ENCODE data around the gene LMNTD2.

LMNTD2 gene

GRCh38 chr11:567629-568292 lies 7.2 kb upstream of the LMNTD2 start:
- no peak for DNase-seq (ENCODE audit: low read depth)

- DNase-seq (ENCODE audit: low read depth) = no peak
Measured at GRCh38 chr11:567011-567628, 6.6 kb upstream of the LMNTD2 start.

GRCh38 chr11:565921-566509 lies 5.5 kb upstream of the LMNTD2 start:
- DNase-seq (ENCODE audit: low read depth) = no peak

- DNase-seq (ENCODE audit: low read depth) = no peak
Measured at GRCh38 chr11:563812-564578, 3.5 kb upstream of the LMNTD2 start.

GRCh38 chr11:563066-563811 lies 2.7 kb upstream of the LMNTD2 start:
- DNase-seq (ENCODE audit: low read depth) = no peak

- no peak for DNase-seq (ENCODE audit: low read depth)
Measured at GRCh38 chr11:562046-562645, 1.6 kb upstream of the LMNTD2 start.

- DNase-seq (ENCODE audit: low read depth) = no peak
Measured at GRCh38 chr11:561148-562003, 838 bp upstream of the LMNTD2 start.

GRCh38 chr11:559712-560304 lies 730 bp downstream of the LMNTD2 start:
- no peak for DNase-seq (ENCODE audit: low read depth)

GRCh38 chr11:559020-559620 lies 1.4 kb downstream of the LMNTD2 start:
- DNase-seq (ENCODE audit: low read depth) = no peak

GRCh38 chr11:558503-558902 lies 2.0 kb downstream of the LMNTD2 start:
- DNase-seq (ENCODE audit: low read depth) = no peak

GRCh38 chr11:557328-558132 lies 3.0 kb downstream of the LMNTD2 start:
- DNase-seq (ENCODE audit: low read depth) = no peak

GRCh38 chr11:556662-557256 lies 3.8 kb downstream of the LMNTD2 start:
- DNase-seq (ENCODE audit: low read depth) = no peak

GRCh38 chr11:555780-556661 lies 4.5 kb downstream of the LMNTD2 start:
- DNase-seq (ENCODE audit: low read depth) = no peak

- no peak for DNase-seq (ENCODE audit: low read depth)
Measured at GRCh38 chr11:555227-555779, 5.2 kb downstream of the LMNTD2 start.

GRCh38 chr11:554428-555226 lies 5.9 kb downstream of the LMNTD2 start:
- DNase-seq (ENCODE audit: low read depth) = no peak

- no peak for DNase-seq (ENCODE audit: low read depth)
Measured at GRCh38 chr11:553988-554340, 6.6 kb downstream of the LMNTD2 start.

All from HS-5 (cell line).